Effector memory CD4-positive, alpha-beta T cell (primary cell): Measurements from ENCODE around the gene ANO2.

Experiments used
- DNase-seq, 3 donors: peaks; one replicate each; pipeline ENCODE4 v3.0.0-alpha.2; 2020
- H3K27ac ChIP-seq: 2 replicates; pipeline ENCODE4 v1.7.0; 2013; ENCODE audit warnings: mild to moderate bottlenecking, low read length, moderate library complexity; ENCODE audit not compliant: insufficient read depth, poor library complexity, severe bottlenecking
- H3K27me3 ChIP-seq: replicated peaks from 2 replicates; pipeline ENCODE4 v1.7.0; 2013; ENCODE audit warnings: mild to moderate bottlenecking, low read length; ENCODE audit not compliant: insufficient read depth, control insufficient read depth, poor library complexity, severe bottlenecking
- H3K36me3 ChIP-seq: 2 replicates; pipeline ENCODE4 v1.7.0; 2013; ENCODE audit warnings: mild to moderate bottlenecking, low read length, moderate library complexity; ENCODE audit not compliant: control insufficient read depth, insufficient read depth
- H3K4me1 ChIP-seq: 2 replicates; pipeline ENCODE4 v1.7.0; 2013; ENCODE audit warnings: low read length, mild to moderate bottlenecking; ENCODE audit not compliant: control insufficient read depth, insufficient read depth, poor library complexity, severe bottlenecking
- H3K4me3 ChIP-seq: 2 replicates; pipeline ENCODE4 v1.7.0; 2013; ENCODE audit warnings: low read length, low read depth, mild to moderate bottlenecking; ENCODE audit not compliant: insufficient read depth, poor library complexity, severe bottlenecking
- H3K9me3 ChIP-seq: 2 replicates; pipeline ENCODE4 v1.7.0; 2013; ENCODE audit warnings: mild to moderate bottlenecking, low read length, moderate library complexity; ENCODE audit not compliant: control insufficient read depth

The ANO2 gene

GRCh38 chr12:5773550-5773949, 171.5 kb downstream of the ANO2 start:
- Histone ChIP-seq H3K27me3 (no peaks in the 10 kb centered on the region), H3K27ac (no peak overlapping the region), H3K4me3 (no peak overlapping the region), H3K9me3 (no peaks in the 10 kb centered on the region), H3K36me3 (no peaks in the 10 kb centered on the region), H3K4me1 (no peaks in the 10 kb centered on the region)
- no peak for DNase-seq

GRCh38 chr12:5771756-5772155, 173.3 kb downstream of the ANO2 start:
- Histone ChIP-seq H3K27me3 (no peaks in the 10 kb centered on the region), H3K36me3 (no peaks in the 10 kb centered on the region), H3K27ac (no peak overlapping the region), H3K4me3 (no peak overlapping the region), H3K9me3 (no peaks in the 10 kb centered on the region), H3K4me1 (no peaks in the 10 kb centered on the region)
- DNase-seq = no peak

- no peaks in the 10 kb centered on the region for H3K4me1 ChIP-seq
- no peak overlapping the region for H3K4me3 ChIP-seq
- no peaks in the 10 kb centered on the region for H3K27me3 ChIP-seq
- no peaks in the 10 kb centered on the region for H3K36me3 ChIP-seq
- H3K27ac ChIP-seq = no peak overlapping the region
- DNase-seq = no peak
- no peaks in the 10 kb centered on the region for H3K9me3 ChIP-seq
Observed at GRCh38 chr12:5770727-5771126, 174.3 kb downstream of the ANO2 start.

- DNase-seq = no peak
- Histone ChIP-seq H3K4me1 (no peaks in the 10 kb centered on the region), H3K27ac (no peak overlapping the region), H3K36me3 (no peaks in the 10 kb centered on the region), H3K9me3 (no peaks in the 10 kb centered on the region), H3K27me3 (no peaks in the 10 kb centered on the region), H3K4me3 (no peak overlapping the region)
Observed at GRCh38 chr12:5768581-5769196, 176.4 kb downstream of the ANO2 start.

GRCh38 chr12:5768171-5768570, 176.9 kb downstream of the ANO2 start:
- H3K4me3 ChIP-seq = no peak overlapping the region
- no peaks in the 10 kb centered on the region for H3K4me1 ChIP-seq
- H3K27me3 ChIP-seq = no peaks in the 10 kb centered on the region
- H3K9me3 ChIP-seq = no peaks in the 10 kb centered on the region
- no peaks in the 10 kb centered on the region for H3K36me3 ChIP-seq
- no peak for DNase-seq
- H3K27ac ChIP-seq = no peak overlapping the region

GRCh38 chr12:5758347-5758746, 186.7 kb downstream of the ANO2 start:
- Histone ChIP-seq H3K4me1 (no peaks in the 10 kb centered on the region), H3K27me3 (no peaks in the 10 kb centered on the region), H3K4me3 (no peak overlapping the region), H3K36me3 (no peaks in the 10 kb centered on the region), H3K9me3 (no peaks in the 10 kb centered on the region), H3K27ac (no peak overlapping the region)
- no peak for DNase-seq

- H3K9me3 ChIP-seq = no peaks in the 10 kb centered on the region
- no peak overlapping the region for H3K4me3 ChIP-seq
- no peak for DNase-seq
- H3K27ac ChIP-seq = no peak overlapping the region
- H3K4me1 ChIP-seq = no peaks in the 10 kb centered on the region
- no peaks in the 10 kb centered on the region for H3K36me3 ChIP-seq
- no peaks in the 10 kb centered on the region for H3K27me3 ChIP-seq
Observed at GRCh38 chr12:5756338-5756842, 188.7 kb downstream of the ANO2 start.

- Histone ChIP-seq H3K9me3 (no peaks in the 10 kb centered on the region), H3K27ac (no peak overlapping the region), H3K4me3 (no peak overlapping the region), H3K4me1 (no peaks in the 10 kb centered on the region), H3K36me3 (no peaks in the 10 kb centered on the region), H3K27me3 (no peaks in the 10 kb centered on the region)
- DNase-seq = no peak
Observed at GRCh38 chr12:5748027-5748426, 197.0 kb downstream of the ANO2 start.

GRCh38 chr12:5746917-5747316, 198.1 kb downstream of the ANO2 start:
- H3K27ac ChIP-seq = no peak overlapping the region
- no peaks in the 10 kb centered on the region for H3K9me3 ChIP-seq
- no peaks in the 10 kb centered on the region for H3K4me1 ChIP-seq
- H3K4me3 ChIP-seq = no peak overlapping the region
- DNase-seq = no peak
- H3K36me3 ChIP-seq = no peaks in the 10 kb centered on the region
- H3K27me3 ChIP-seq = no peaks in the 10 kb centered on the region

GRCh38 chr12:5746036-5746908, 198.8 kb downstream of the ANO2 start:
- H3K4me1 ChIP-seq = no peaks in the 10 kb centered on the region
- no peaks in the 10 kb centered on the region for H3K9me3 ChIP-seq
- no peaks in the 10 kb centered on the region for H3K36me3 ChIP-seq
- no peaks in the 10 kb centered on the region for H3K27me3 ChIP-seq
- no peak overlapping the region for H3K27ac ChIP-seq
- no peak overlapping the region for H3K4me3 ChIP-seq
- DNase-seq = no peak
